Erythroblast (primary cell): ENCODE results near the gene ELK1.

Experiments
- DNase-seq, 2 experiments: peaks; one replicate each; lab custom pipeline; 2025; lab: John Stamatoyannopoulos, UW
- GATA1 ChIP-seq: IDR thresholded peaks from 2 replicates; pipeline ENCODE4 v1.6.1; 2011; ENCODE audit warnings: low read depth, mild to moderate bottlenecking, control low read depth, low read length, moderate library complexity
- POLR2A ChIP-seq: IDR thresholded peaks from 2 replicates; pipeline ENCODE4 v1.6.1; 2011; ENCODE audit warnings: mild to moderate bottlenecking, low read length

ELK1 gene

GRCh38 chrX:47633689-47634590 lies 16.4 kb downstream of the ELK1 start:
- DNase-seq, result no peak
- TF ChIP-seq POLR2A (no peak), GATA1 (no peak)

DNA sequence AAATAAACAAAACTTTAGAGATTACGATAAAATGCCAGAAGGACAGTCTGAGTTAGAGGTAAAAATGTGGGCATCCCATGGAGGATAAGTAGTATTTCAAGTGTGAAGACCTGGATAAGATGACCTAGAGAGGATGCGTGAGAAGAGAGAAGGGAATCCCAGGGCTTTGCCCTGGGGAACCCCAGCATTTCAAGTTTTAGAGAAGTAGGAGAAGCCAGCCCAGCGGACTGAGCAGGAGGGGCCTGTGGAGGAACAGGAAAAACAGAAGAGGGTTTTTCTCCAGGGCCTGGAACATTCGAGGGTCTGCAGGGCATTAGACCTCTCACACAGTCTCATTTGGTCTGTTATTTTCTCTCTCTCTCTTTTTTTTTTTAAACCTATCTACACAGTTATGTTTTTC lies 17.7 kb downstream of the ELK1 start:
- no peak for DNase-seq
- TF ChIP-seq POLR2A (no peak), GATA1 (no peak)

DNA sequence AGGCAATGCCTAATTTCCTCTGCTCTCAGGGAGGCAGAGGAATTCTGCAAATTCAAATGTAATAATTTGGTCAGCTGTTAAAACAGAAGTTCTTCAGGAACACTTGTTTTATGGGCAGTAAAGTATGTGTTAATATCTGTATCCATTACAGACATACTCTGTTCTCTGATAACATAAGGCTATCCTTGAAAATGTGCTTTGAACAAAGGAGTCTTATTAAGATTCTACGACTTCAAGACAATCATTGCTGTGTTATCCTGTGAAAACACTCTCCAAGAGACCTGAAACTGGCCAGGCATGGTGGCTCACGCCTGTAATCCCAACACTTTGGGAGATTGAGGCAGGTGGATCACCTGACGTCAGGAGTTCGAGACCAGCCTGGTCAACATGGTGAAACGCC lies 18.7 kb downstream of the ELK1 start:
- DNase-seq, result no peak
- no peak for TF ChIP-seq POLR2A
- TF ChIP-seq GATA1, result no peak

- no peak for DNase-seq
- no peak for TF ChIP-seq POLR2A
- TF ChIP-seq GATA1, result no peak
Observed at GRCh38 chrX:47629419-47630200, 20.8 kb downstream of the ELK1 start, which contains the start of gene CFP. Gene CFP (minus strand): TSS chrX:47629930. CDS start chrX:47629844, 86 bp downstream.

- no peak for DNase-seq
Observed at GRCh38 chrX:47628982-47629381, 21.4 kb downstream of the ELK1 start.

DNA sequence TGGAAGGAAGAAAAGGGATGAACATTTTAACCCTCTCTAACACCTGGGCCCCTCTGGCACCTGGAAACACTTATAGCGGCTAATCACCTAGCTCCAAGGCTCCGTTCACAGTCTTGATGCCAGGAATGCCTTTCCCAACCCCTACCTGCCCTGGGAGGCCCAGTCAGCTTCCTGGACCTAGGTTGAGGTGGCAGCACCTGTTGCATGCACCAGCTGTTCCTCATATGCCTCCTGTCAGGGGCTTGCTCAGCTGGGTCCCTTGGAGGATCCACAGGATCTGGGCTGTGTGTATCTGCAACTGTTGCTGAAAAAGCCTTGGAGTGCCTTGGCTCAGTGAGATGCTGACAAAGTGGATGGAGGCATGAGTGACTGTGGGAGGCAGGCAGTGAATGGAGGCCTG lies 25.0 kb downstream of the ELK1 start:
- DNase-seq, result no peak
- TF ChIP-seq GATA1 (no peak), POLR2A (no peak)

More at GRCh38 chrX:47628982-47629381, 21.4 kb downstream of the ELK1 start:
- TF ChIP-seq POLR2A (no peak), GATA1 (no peak)

DNA sequence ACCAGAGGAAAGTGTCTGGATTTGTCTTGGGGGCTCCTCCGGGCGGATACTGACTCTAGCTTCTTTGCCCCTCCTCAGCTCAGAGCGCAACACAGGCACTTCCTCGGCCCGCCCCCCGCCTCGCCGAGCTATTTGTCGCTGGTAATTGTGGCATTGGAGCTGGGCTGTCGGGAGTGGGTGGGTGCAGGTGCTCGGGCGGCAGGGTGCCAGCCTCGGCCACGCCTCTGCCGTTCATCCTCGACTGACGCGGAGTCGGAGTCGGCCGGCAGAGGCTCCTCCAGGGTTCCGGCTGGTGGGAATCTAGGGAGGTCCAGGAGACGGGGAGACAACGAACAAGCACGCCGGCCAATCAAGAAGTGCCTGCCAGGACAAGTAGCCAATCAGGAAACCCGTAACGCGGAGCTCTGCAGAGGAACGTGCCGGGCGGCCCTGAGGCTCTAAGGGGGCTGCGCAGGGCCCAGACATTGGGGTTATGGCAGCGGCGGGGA lies 26.8 kb downstream of the ELK1 start:
- TF ChIP-seq POLR2A (no peak), GATA1 (no peak)
- DNase-seq, result peak; percentile 10 to 19

DNA sequence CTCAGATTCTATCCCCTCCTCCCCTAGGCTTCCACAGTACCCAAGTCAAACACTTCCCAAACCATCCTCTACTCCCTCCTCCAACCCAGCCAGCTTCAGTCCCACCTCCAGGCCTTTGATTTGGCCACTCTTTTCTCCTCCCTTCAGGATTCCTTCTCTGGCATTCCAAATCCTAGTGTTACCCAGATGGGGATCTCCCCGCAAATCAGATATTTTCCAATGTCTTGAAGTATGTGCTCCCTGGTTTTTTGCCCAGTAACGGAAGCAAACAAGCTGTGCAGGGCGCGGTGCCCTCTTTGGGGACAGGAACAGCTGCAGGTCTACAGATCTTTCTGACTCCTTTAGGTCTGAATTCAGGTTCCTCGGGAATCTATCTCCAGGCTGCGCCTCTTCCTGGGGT lies 28.5 kb downstream of the ELK1 start:
- DNase-seq, result no peak

GRCh38 chrX:47620303-47620685 lies 30.1 kb downstream of the ELK1 start:
- DNase-seq, result no peak

More for the DNA sequence above, 28.5 kb downstream of the ELK1 start:
- TF ChIP-seq POLR2A (no peak), GATA1 (no peak)

GRCh38 chrX:47619486-47620302 lies 30.7 kb downstream of the ELK1 start, which contains the start of gene SYN1:
Gene SYN1 (minus strand): TSS chrX:47619857. CDS start chrX:47619728, 129 bp downstream.
- DNase-seq, result peak; percentile 89 to 91
- TF ChIP-seq GATA1 (no peak), POLR2A (no peak)

More at GRCh38 chrX:47620303-47620685, 30.1 kb downstream of the ELK1 start:
- no peak for TF ChIP-seq POLR2A
- no peak for TF ChIP-seq GATA1

DNA sequence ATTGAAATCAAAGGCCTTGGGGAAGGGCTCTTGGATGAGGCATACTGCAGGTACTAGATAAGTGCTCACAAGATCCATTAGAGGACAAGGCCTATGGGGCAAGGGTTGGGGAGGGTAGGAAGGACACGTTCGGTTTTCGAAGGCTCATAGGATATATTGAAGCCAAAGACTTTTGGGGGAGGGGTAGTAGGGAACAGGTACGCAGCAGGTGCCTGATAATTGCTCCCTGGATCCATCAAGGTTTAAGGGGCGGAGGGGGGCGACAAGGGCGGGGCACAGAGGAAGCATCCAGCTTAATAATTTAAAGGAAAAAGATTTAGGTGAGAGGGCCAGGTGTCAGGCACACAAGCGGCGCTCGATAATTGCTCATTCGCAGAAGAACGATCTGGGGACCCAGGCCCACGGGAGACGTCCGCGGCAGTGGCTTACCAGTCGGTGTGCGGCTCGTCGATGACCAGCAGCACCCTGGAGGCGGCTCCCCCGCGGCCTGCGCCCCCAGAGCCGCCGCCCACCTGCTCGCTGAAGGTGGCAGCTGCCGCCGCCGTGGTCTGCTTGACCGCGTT lies 31.4 kb downstream of the ELK1 start:
- DNase-seq, result no peak
- TF ChIP-seq GATA1, result no peak
- TF ChIP-seq POLR2A, result no peak

DNA sequence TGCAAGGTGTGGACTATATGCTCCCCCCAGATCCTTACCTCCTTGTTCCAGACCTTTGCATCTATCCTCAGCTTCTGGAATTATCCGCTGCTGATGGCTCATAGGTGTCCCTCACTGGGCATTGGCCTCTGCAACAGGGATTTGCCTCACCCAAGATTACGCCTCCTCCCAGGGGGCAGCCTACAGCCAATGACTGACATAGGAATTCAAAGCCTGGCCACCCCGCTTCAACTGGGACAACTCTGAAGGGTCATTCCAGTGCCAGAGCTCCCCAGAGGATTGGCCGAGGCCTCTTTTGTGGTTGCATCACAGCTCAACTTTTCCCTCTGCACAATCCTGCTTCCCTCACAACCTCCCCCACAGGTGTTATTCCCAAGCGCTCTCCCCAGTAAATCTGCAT lies 35.7 kb downstream of the ELK1 start:
- TF ChIP-seq GATA1, result no peak
- no peak for TF ChIP-seq POLR2A
- no peak for DNase-seq
